Measurements from ENCODE around the gene DICER1.

DNA sequence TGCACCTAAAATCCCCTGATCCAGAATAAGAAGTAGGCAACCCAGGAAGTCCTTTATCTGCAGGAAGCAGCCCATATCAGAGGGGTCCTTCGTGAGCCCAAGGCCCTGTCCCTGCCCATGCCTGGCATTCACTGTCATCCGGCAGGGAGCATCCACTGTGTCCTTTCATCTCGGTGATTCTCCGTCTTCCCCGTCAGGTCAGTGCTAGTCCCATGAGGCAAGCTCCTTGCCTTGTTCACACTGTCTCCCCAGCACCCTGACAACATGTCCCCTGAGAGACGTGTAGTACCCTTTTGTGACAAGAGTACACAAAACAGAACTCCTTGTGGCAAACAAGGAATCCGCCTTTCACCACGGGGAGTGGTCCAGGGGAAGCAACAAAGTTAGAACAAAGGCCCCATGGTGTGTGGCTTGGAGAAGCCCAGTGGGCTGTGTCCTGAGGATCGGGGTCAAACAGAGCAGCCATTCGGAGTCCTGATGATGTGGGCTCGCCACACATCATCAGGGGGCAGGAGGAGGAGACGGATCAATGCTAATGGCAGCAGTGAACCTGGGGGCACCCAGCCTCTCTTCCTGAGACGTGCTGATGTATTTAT is 112.1 kb downstream of the DICER1 start:
- TF ChIP-seq POLR2A (IDR thresholded peaks at IDR 0.05; ENCODE audit: low read depth, low read length) (no peak), MYC (IDR thresholded peaks at IDR 0.05; ENCODE audit: low read depth, low read length) (no peak), POLR2AphosphoS5 (IDR thresholded peaks at IDR 0.05; ENCODE audit: insufficient read depth, low read depth, low read length) (no peak), GATA2 (IDR thresholded peaks at IDR 0.05; ENCODE audit: insufficient read depth, insufficient read length, low read depth, low read length) (no peak), JUN (IDR thresholded peaks at IDR 0.05; ENCODE audit: borderline replicate concordance, insufficient read depth, insufficient read length, low read depth) (no peak), FOS (IDR thresholded peaks at IDR 0.05; ENCODE audit: borderline replicate concordance, insufficient read depth, low read length) (no peak)
- TF ChIP-seq, protein P1, sequence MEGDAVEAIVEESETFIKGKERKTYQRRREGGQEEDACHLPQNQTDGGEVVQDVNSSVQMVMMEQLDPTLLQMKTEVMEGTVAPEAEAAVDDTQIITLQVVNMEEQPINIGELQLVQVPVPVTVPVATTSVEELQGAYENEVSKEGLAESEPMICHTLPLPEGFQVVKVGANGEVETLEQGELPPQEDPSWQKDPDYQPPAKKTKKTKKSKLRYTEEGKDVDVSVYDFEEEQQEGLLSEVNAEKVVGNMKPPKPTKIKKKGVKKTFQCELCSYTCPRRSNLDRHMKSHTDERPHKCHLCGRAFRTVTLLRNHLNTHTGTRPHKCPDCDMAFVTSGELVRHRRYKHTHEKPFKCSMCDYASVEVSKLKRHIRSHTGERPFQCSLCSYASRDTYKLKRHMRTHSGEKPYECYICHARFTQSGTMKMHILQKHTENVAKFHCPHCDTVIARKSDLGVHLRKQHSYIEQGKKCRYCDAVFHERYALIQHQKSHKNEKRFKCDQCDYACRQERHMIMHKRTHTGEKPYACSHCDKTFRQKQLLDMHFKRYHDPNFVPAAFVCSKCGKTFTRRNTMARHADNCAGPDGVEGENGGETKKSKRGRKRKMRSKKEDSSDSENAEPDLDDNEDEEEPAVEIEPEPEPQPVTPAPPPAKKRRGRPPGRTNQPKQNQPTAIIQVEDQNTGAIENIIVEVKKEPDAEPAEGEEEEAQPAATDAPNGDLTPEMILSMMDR (IDR thresholded peaks at IDR 0.05; ENCODE audit: extremely low read depth in 1 of 2, insufficient read depth in 1 of 2, low read depth in 1 of 2, low read length in 2 of 2) = no peak
